Astrocyte (in vitro differentiated cells and primary cell): ENCODE data around the gene FLOT2. TPM values are rescaled to one million over a fixed set of nuclear protein-coding genes. Genes with fewer than 3 reads are reported as not detected.

Experiments used
- DNase-seq: peaks from one replicate; pipeline ENCODE4 v3.0.0-alpha.2; 2010; ENCODE audit warnings: low read depth
- FAIRE-seq: peaks from 2 replicates; lab custom pipeline; 2011; peaks lifted over from hg19 to GRCh38; lab: Jason Lieb, UNC
- H2AFZ ChIP-seq: 2 replicates; pipeline ENCODE4 v1.6.0; 2012; ENCODE audit warnings: low read depth, low read length, inconsistent platforms
- H3K27ac ChIP-seq: 2 replicates; pipeline ENCODE4 v1.5.1; 2011; ENCODE audit warnings: low read depth, low read length, inconsistent platforms
- H3K27me3 ChIP-seq: 2 replicates; pipeline ENCODE4 v1.6.0; 2011; ENCODE audit warnings: low read length, inconsistent platforms; ENCODE audit not compliant: insufficient read depth
- H3K36me3 ChIP-seq: 2 replicates; pipeline ENCODE4 v1.5.1; 2011; ENCODE audit warnings: low read length, inconsistent platforms; ENCODE audit not compliant: insufficient read depth
- H3K4me1 ChIP-seq: 2 replicates; pipeline ENCODE4 v1.5.1; 2011; ENCODE audit warnings: low read length, inconsistent platforms; ENCODE audit not compliant: insufficient read depth
- H3K4me2 ChIP-seq: 2 replicates; pipeline ENCODE4 v1.6.0; 2012; ENCODE audit warnings: low read length, inconsistent platforms
- H3K4me3 ChIP-seq: 2 replicates; pipeline ENCODE4 v1.5.1; 2011; ENCODE audit warnings: low read depth, mild to moderate bottlenecking, low read length, inconsistent platforms; ENCODE audit not compliant: insufficient read depth
- H3K79me2 ChIP-seq: 2 replicates; pipeline ENCODE4 v1.6.0; 2012; ENCODE audit warnings: mild to moderate bottlenecking, low read length, inconsistent platforms; ENCODE audit not compliant: insufficient read depth
- H3K9ac ChIP-seq: 2 replicates; pipeline ENCODE4 v1.6.0; 2012; ENCODE audit warnings: mild to moderate bottlenecking, low read length, inconsistent platforms
- H3K9me3 ChIP-seq: 2 replicates; pipeline ENCODE4 v1.5.1; 2012; ENCODE audit warnings: low read depth, mild to moderate bottlenecking, low read length, inconsistent platforms; ENCODE audit not compliant: insufficient read depth
- H4K20me1 ChIP-seq: 2 replicates; pipeline ENCODE4 v1.6.0; 2012; ENCODE audit warnings: low read length, inconsistent platforms; ENCODE audit not compliant: insufficient read depth
- H3K27ac Mint-ChIP-seq: one replicate; pipeline ENCODE4 v1.8.0; 2021; ENCODE audit warnings: mild to moderate bottlenecking, mixed read lengths; ENCODE audit not compliant: unreplicated experiment
- H3K27me3 Mint-ChIP-seq: one replicate; pipeline ENCODE4 v1.8.0; 2021; ENCODE audit warnings: low read depth, mixed read lengths; ENCODE audit not compliant: unreplicated experiment
- H3K36me3 Mint-ChIP-seq: one replicate; pipeline ENCODE4 v1.8.0; 2021; ENCODE audit warnings: low read depth, mixed read lengths; ENCODE audit not compliant: unreplicated experiment
- H3K4me1 Mint-ChIP-seq: one replicate; pipeline ENCODE4 v1.8.0; 2021; ENCODE audit warnings: low read depth, mixed read lengths; ENCODE audit not compliant: unreplicated experiment
- H3K4me3 Mint-ChIP-seq: one replicate; pipeline ENCODE4 v1.8.0; 2021; ENCODE audit warnings: mild to moderate bottlenecking, moderate library complexity, mixed read lengths; ENCODE audit not compliant: unreplicated experiment
- H3K9me3 Mint-ChIP-seq: one replicate; pipeline ENCODE4 v1.8.0; 2021; ENCODE audit warnings: mild to moderate bottlenecking, mixed read lengths; ENCODE audit not compliant: unreplicated experiment
- CTCF ChIP-seq: IDR thresholded peaks from 2 replicates; pipeline ENCODE4 v1.5.1; 2011; ENCODE audit warnings: low read depth, mild to moderate bottlenecking, inconsistent platforms, low read length, moderate library complexity; ENCODE audit not compliant: insufficient read depth
- EZH2 ChIP-seq: IDR thresholded peaks from 2 replicates; pipeline ENCODE4 v1.6.1; 2012; ENCODE audit warnings: mild to moderate bottlenecking, low read length, inconsistent platforms; ENCODE audit not compliant: insufficient read depth
- total RNA-seq: library from RNA; stranded (reverse); gene quantifications from 2 replicates; pipeline ENCODE4 v1.2.1, GENCODE V29; 2021

The FLOT2 gene
- total RNA-seq, 1 donor from 2014 or later, result 84.4 TPM

DNA sequence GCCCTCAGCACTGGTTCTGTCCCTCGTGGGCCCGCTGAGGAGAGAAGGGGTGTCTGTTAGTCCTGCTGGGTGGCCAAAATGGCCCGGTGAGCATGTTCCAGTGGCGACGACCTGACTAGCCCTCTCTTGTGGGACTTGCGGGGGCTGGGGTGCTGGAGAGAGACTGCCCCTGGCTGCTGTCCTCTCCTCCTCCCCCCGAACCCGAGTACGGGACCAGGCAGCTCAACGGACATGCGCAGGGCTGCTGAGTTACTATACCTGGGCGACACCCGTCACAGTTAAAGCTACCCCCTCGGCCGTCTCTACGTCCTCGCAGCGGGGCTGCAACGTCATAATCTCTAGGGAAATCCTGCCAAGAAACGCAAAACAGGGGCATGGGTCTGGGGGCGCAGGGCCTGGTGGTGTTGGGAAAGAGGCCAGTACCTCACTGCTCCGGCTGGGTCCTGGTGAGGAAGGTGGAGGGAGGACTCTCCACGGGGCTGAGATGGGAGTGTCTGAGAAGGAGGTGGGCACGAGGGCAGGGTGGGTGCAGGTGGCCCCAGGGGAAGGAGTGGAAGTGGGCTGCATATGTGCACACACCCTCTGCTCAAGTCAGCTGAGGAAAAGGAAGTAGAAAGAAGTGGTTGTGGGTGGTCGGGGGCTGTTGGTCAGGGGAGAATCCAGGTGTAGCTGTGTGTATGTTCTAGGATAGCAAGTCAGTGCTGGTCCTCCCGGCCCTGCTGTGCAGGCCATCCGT is 13.4 kb downstream of the FLOT2 start:
- Mint-ChIP-seq H3K4me3 (no peak overlapping the region), H3K36me3 (peaks cover 20% of the 10 kb centered on the region), H3K4me1 (no peaks in the 10 kb centered on the region), H3K9me3 (no peaks in the 10 kb centered on the region), H3K27ac (peak overlapping the region; percentile 53), H3K27me3 (no peaks in the 10 kb centered on the region)
- no peaks in the 10 kb centered on the region for H3K9me3 ChIP-seq
- H3K4me3 ChIP-seq, result no peak overlapping the region
- FAIRE-seq (no peak), DNase-seq (no peak)
- no peaks in the 10 kb centered on the region for H3K27me3 ChIP-seq
- H2AFZ ChIP-seq, result no peak overlapping the region
- H3K9ac ChIP-seq, result no peak overlapping the region
- H3K4me2 ChIP-seq, result no peak overlapping the region
- H3K79me2 ChIP-seq, result peaks cover 2% of the 10 kb centered on the region
- H4K20me1 ChIP-seq, result peaks cover 8% of the 10 kb centered on the region
- H3K36me3 ChIP-seq, result no peaks in the 10 kb centered on the region
- no peaks in the 10 kb centered on the region for H3K4me1 ChIP-seq
- TF ChIP-seq EZH2 (no peak), CTCF (no peak)
- H3K27ac ChIP-seq, result no peak overlapping the region

DNA sequence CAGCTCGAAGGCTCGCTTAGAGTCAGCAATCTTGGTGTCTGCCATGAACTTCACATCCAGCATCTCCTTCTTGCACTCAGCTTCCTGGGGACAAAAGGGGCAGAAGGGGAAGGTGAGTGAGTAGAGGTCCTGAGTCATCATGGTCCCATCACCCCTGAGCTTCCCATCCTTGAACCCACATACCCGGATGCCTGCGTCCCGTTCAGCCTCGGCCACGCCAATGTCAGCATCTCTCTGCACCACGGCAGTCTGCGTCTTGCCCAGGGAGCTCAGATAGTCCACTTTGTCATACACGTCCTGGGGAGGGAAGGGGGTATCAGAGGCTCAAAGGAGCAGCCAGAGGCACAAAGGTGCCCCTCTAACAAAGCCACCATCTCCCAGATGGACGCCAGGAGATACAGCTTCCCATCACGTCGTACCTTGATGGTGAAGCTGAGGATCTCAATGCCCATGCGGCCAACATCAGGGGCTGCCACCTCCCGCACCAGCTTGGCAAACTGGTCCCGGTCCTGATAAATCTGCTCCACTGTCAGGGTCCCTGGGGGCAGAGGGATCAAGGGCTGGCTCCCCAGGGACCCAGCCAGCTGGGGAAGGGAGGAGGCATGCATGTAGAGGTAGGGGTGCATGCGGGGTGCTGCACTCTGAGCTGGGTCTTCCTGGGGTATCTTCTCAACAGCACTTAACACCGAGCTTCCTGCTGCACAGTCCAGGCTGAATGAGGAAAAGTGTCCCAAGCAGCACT is 15.2 kb downstream of the FLOT2 start:
- Histone ChIP-seq H3K27me3 (no peaks in the 10 kb centered on the region), H3K9me3 (no peaks in the 10 kb centered on the region), H3K4me3 (no peak overlapping the region), H3K4me2 (no peak overlapping the region), H2AFZ (no peak overlapping the region), H4K20me1 (peaks cover 6% of the 10 kb centered on the region), H3K36me3 (no peaks in the 10 kb centered on the region), H3K4me1 (no peaks in the 10 kb centered on the region), H3K9ac (no peak overlapping the region), H3K27ac (no peak overlapping the region), H3K79me2 (no peaks in the 10 kb centered on the region)
- DNase-seq, result no peak
- no peak for FAIRE-seq
- Mint-ChIP-seq H3K9me3 (no peaks in the 10 kb centered on the region), H3K36me3 (peaks cover 27% of the 10 kb centered on the region), H3K4me3 (no peak overlapping the region), H3K27ac (no peak overlapping the region), H3K4me1 (peaks cover 2% of the 10 kb centered on the region), H3K27me3 (no peaks in the 10 kb centered on the region)
- TF ChIP-seq EZH2, result no peak
- no peak for TF ChIP-seq CTCF
